Tibial nerve (tissue), 4 donors: Measurements from ENCODE around the gene DPP7. TPM values are rescaled to one million over a fixed set of nuclear protein-coding genes. Genes with fewer than 3 reads are reported as not detected.

Source experiments
- DNase-seq, 2 donors: peaks; one replicate each; pipeline ENCODE4 v3.0.0-alpha.2; 2019; ENCODE audit warnings: low spot score in 2 of 2
- H3K27ac ChIP-seq, 4 donors: fragments of 200-600 bp; sonication (generic) in 3 of 4; one replicate each; pipeline ENCODE4 v1.5.1; 2017 to 2019; ENCODE audit warnings: mild to moderate bottlenecking in 1 of 4
- H3K27me3 ChIP-seq, 2 donors: fragments of 200-600 bp; sonication (generic) in 1 of 2; one replicate each; pipeline versions ENCODE4 v1.5.1 to v1.6.0; 2017 to 2019
- H3K36me3 ChIP-seq, 3 donors: fragments of 200-600 bp; sonication (generic); one replicate each; pipeline ENCODE4 v1.5.1; 2018 to 2019
- H3K4me1 ChIP-seq, 4 donors: fragments of 200-600 bp; sonication (generic) in 3 of 4; one replicate each; pipeline ENCODE4 v1.5.1; 2017 to 2019
- H3K4me3 ChIP-seq, 4 donors: fragments of 200-600 bp; sonication (generic) in 3 of 4; one replicate each; pipeline ENCODE4 v1.5.1; 2017 to 2019; ENCODE audit warnings: mild to moderate bottlenecking in 1 of 4, moderate library complexity in 1 of 4
- H3K9me3 ChIP-seq, 4 donors: fragments of 200-600 bp; sonication (generic) in 3 of 4; one replicate each; pipeline ENCODE4 v1.5.1; 2017 to 2019
- CTCF ChIP-seq, 5 experiments: fragments of 200-600 bp in 3 of 5; fragments of 450-650 bp in 2 of 5; sonication (generic) in 3 of 5; IDR thresholded peaks; one replicate each; pipeline ENCODE4 v1.5.1; 2016 to 2019; ENCODE audit warnings: antibody characterized with exemption in 5 of 5, mild to moderate bottlenecking in 3 of 5, moderate library complexity in 2 of 5
- EP300 ChIP-seq, 2 donors: sonication (generic); formaldehyde crosslinking; IDR thresholded peaks; one replicate each; pipeline ENCODE4 v1.6.1; 2017; ENCODE audit warnings: antibody characterized with exemption in 2 of 2, mild to moderate bottlenecking in 1 of 2
- POLR2A ChIP-seq, 2 donors: fragments of 450-650 bp; IDR thresholded peaks; one replicate each; pipeline ENCODE4 v1.6.1; 2017; ENCODE audit warnings: antibody characterized with exemption in 2 of 2, mild to moderate bottlenecking in 2 of 2, moderate library complexity in 2 of 2
- WGBS, 2 donors: methylation state at CpG; one replicate each; pipeline ENCODE4 v1.1.5; 2018; 5-methylcytosine and 5-hydroxymethylcytosine counted together
- total RNA-seq, 4 donors: library from RNA; depleted of rRNA; stranded (reverse); fragments of >200 nt; gene quantifications; one replicate each; pipeline ENCODE4 v1.1.0, GENCODE V29; 2016

Gene DPP7
- total RNA-seq, 4 donors from 2014 or later, result 74.7 to 272 (median 145) TPM

- 87 to 91% methylated on average over 14 to 19 of the region's 20 CpGs for WGBS, 2 donors
- peaks cover 8 to 97% (median 14%) of the 10 kb centered on the region in 3 donors for H3K36me3 ChIP-seq
These were observed 16.6 kb downstream of the DPP7 start for GRCh38 chr9:137097761-137098462.

GRCh38 chr9:137096785-137097546, 17.6 kb downstream of the DPP7 start:
- no peak for TF ChIP-seq EP300 (IDR thresholded peaks at IDR 0.05)
- no peak for TF ChIP-seq CTCF (IDR thresholded peaks at IDR 0.05)
- TF ChIP-seq POLR2A (IDR thresholded peaks at IDR 0.05), result no peak
- DNase-seq, result no peak
- no peak overlapping the region for H3K4me3 ChIP-seq
- H3K36me3 ChIP-seq, result peaks cover 8 to 97% (median 10%) of the 10 kb centered on the region in 3 donors
- no peaks in the 10 kb centered on the region for H3K27me3 ChIP-seq
- no peaks in the 10 kb centered on the region for H3K9me3 ChIP-seq
- H3K4me1 ChIP-seq, result no peaks in the 10 kb centered on the region
- WGBS, 2 donors, result 90 to 91% methylated on average over 26 to 31 of the region's 31 CpGs
- H3K27ac ChIP-seq, result no peak overlapping the region

More at GRCh38 chr9:137097761-137098462, 16.6 kb downstream of the DPP7 start:
- Histone ChIP-seq H3K4me1 (no peaks in the 10 kb centered on the region), H3K9me3 (no peaks in the 10 kb centered on the region), H3K27ac (no peak overlapping the region), H3K4me3 (no peak overlapping the region), H3K27me3 (no peaks in the 10 kb centered on the region)
- no peak for DNase-seq
- TF ChIP-seq EP300 (IDR thresholded peaks at IDR 0.05) (no peak), POLR2A (IDR thresholded peaks at IDR 0.05) (no peak), CTCF (IDR thresholded peaks at IDR 0.05) (no peak)

- Histone ChIP-seq H3K27ac (peak overlapping the region in 1 of 4 donors; percentile 65), H3K36me3 (peaks cover 0 to 97% (median 8%) of the 10 kb centered on the region in 3 donors), H3K9me3 (no peaks in the 10 kb centered on the region), H3K4me1 (no peaks in the 10 kb centered on the region), H3K27me3 (no peaks in the 10 kb centered on the region), H3K4me3 (no peak overlapping the region)
- TF ChIP-seq CTCF (IDR thresholded peaks at IDR 0.05) (peak in 1 of 5 experiments; percentile 26), EP300 (IDR thresholded peaks at IDR 0.05) (no peak)
- 75 to 76% methylated on average over 30 of the region's 30 CpGs for WGBS, 2 donors
- no peak for DNase-seq
These were observed 18.6 kb downstream of the DPP7 start for GRCh38 chr9:137095664-137096517.

GRCh38 chr9:137089232-137089947, 25.1 kb downstream of the DPP7 start:
- WGBS, 2 donors, result 76 to 80% methylated on average over 11 of the region's 11 CpGs
- H3K27ac ChIP-seq, result no peak overlapping the region

GRCh38 chr9:137088121-137088520, 26.4 kb downstream of the DPP7 start:
- no peak for DNase-seq
- TF ChIP-seq EP300 (IDR thresholded peaks at IDR 0.05) (no peak), POLR2A (IDR thresholded peaks at IDR 0.05) (no peak), CTCF (IDR thresholded peaks at IDR 0.05) (no peak)
- H3K4me1 ChIP-seq, result peaks cover 0 to 42% (median 18%) of the 10 kb centered on the region in 4 donors
- no peaks in the 10 kb centered on the region for H3K9me3 ChIP-seq
- H3K27ac ChIP-seq, result no peak overlapping the region
- peaks cover 0 to 54% (median 0%) of the 10 kb centered on the region in 3 donors for H3K36me3 ChIP-seq
- WGBS, 2 donors, result 86 to 89% methylated on average over 5 of the region's 5 CpGs
- no peak overlapping the region for H3K4me3 ChIP-seq
- no peaks in the 10 kb centered on the region for H3K27me3 ChIP-seq

More at GRCh38 chr9:137089232-137089947, 25.1 kb downstream of the DPP7 start:
- H3K36me3 ChIP-seq, result peaks cover 0 to 58% (median 0%) of the 10 kb centered on the region in 3 donors
- no peak for TF ChIP-seq EP300 (IDR thresholded peaks at IDR 0.05)
- no peak for TF ChIP-seq POLR2A (IDR thresholded peaks at IDR 0.05)
- peaks cover 0 to 42% (median 18%) of the 10 kb centered on the region in 4 donors for H3K4me1 ChIP-seq
- DNase-seq, result no peak
- no peaks in the 10 kb centered on the region for H3K9me3 ChIP-seq
- H3K4me3 ChIP-seq, result no peak overlapping the region
- H3K27me3 ChIP-seq, result no peaks in the 10 kb centered on the region
